Activated effector memory CD4-positive, alpha-beta T cell treated with anti-CD3 and anti-CD28 coated beads, Interleukin-2, amount 50 U/mL, for 16 hours (primary cell): ENCODE results near the gene CT47C1.

Experiments
- DNase-seq: peaks from one replicate; pipeline ENCODE4 v3.0.0-alpha.2; 2020

The CT47C1 gene

GRCh38 chrX:119075270-119076025 lies 2.7 kb downstream of the CT47C1 start:
- DNase-seq, result no peak

- no peak for DNase-seq
Observed at GRCh38 chrX:119082278-119082677, 9.5 kb downstream of the CT47C1 start.

GRCh38 chrX:119084766-119085165 lies 12.0 kb downstream of the CT47C1 start:
- no peak for DNase-seq

- no peak for DNase-seq
Observed at GRCh38 chrX:119087121-119087520, 14.3 kb downstream of the CT47C1 start.

- no peak for DNase-seq
Observed at GRCh38 chrX:119089619-119090018, 16.8 kb downstream of the CT47C1 start.

DNA sequence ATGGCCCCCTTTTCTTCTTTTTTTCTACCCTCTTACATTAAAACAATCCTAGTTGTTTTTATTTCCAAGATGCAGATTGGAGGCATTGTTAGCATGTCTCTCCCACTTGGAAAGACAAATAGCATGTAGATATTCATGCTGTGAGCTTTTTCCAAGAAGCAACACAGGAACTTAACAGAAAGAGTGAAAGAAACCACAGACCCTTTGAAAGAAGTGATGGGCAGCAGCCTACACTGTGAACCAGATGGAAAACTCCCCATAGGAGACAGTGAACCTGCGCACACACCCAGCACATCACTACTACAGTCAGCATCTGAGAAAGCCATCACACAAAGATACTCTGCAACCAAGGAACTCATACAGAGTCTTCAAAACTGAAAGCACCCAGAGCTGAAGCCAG lies 17.8 kb downstream of the CT47C1 start:
- DNase-seq, result no peak

GRCh38 chrX:119093991-119094735 lies 21.4 kb downstream of the CT47C1 start:
- DNase-seq, result no peak

- no peak for DNase-seq
Observed at GRCh38 chrX:119094819-119095218, 22.0 kb downstream of the CT47C1 start.

DNA sequence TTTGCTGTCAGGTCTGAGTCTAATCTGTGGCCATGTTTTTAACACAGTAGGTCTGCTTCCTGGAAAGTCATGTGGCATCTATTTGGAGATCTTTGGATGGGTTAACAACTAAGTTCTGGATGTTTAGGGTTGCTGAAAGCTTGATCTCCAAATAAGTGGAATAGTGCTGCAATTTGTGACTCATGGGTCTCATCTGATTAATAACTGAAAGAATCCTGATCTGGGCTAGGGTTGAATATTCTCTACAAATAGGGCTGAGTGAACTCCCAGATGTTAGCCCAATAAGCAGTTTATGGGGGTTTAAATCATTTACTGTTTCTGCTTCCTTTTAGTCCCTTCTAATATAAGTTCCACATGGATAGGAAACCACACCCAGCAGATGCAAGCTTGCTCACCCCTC lies 23.1 kb downstream of the CT47C1 start:
- DNase-seq, result no peak

- no peak for DNase-seq
Observed at GRCh38 chrX:119101168-119101567, 28.4 kb downstream of the CT47C1 start.

DNA sequence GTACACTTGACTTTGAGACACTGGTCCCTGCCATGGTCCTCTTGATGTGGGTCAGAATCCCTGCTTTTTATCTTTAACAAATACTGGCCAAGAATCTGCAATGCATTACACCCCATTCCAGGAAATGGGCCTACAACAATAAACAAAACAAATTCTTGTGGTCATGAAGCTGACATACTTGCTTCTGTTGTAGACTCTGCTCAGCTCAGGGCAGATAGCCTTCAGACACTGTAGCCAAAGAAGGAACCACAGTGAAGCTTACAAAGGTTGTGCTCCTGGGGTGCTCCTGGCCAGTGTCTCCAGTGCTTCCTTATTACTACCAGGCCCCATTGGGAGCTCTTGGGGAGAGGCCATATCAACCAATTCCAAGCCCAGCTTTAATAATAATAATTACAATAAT lies 33.0 kb downstream of the CT47C1 start:
- no peak for DNase-seq

DNA sequence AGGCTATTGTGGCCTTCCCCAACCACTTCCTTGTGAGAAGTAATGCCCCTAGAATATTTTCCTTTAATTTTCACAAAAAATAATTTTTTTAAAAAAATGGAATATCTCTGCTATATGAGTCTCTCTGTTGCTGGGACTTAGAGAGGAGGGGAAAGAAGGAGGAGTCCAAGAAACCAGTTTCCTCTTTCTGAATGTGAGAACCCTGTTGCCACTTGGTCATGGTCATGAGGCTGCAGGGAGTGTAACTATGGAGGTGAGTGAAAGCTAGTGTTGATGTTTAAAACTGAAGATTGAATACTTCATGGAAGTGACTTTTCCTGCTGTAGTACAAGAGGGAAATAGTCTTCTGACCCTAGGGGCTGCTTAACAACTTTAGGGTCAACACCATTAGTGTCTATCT lies 34.4 kb downstream of the CT47C1 start:
- no peak for DNase-seq

DNA sequence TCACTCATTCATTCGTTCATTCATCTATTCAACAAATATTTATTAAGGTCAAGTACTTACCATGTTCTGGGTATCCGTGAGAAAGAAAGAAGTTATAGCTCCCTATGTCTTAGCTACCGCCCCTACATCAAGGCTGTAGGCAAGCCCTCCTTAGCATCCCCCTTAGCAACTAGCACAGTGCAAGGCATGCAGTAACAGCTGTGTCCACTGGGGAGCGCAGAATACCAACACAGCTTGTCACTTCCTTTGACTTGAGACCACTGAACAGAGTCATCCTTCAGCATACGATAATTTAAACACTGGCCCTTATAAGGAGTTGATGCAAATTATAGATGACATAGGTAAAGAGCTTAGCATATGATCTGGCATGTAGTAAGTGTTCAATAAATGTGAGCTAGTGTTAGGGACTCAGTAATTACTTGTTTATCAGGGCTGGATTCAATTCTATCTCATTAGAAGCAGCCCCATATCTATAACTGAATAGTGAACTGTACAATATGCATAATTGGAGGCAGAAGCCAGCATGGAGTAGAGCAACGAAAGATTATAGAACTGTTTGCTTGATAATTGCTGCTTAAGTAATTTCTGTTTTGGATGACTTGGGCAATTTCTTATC lies 46.1 kb downstream of the CT47C1 start:
- peak; percentile 75 for DNase-seq

DNA sequence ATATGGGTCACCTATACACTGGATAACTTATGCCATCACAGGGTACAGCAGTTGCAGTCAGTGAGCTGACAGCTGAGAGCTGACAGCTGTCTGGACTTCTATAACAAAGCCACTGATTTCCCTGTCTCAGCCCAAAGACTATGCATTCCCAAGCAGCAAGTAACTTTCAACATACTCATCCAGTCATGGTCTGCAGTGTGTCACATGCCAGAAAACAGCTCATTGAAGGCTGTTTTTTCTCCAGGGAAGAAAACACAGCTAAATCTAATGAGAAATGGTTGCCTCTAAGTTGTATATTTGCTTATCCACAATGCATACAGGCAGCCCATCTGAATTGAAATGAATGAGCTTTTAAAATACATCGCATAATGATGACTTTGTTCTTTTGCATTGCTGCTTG lies 48.5 kb downstream of the CT47C1 start:
- DNase-seq, result no peak
